ENCODE results near the gene DDHD1. TPM values are rescaled to one million over a fixed set of nuclear protein-coding genes. Genes with fewer than 3 reads are reported as not detected.
"Not testable (repeated sequence)": the region's sequence is repeated elsewhere in the genome, so short reads cannot be mapped to it uniquely, and the experiment has no call there.

Gene DDHD1
- total RNA-seq = 10 to 100 TPM in 1 of 4 donors, 1 to 10 TPM in 3; 9.5 to 10.8 (median 9.6) TPM
- polyA plus RNA-seq = 3.8 TPM
- long read RNA-seq, donor 1, full-length matches to known transcripts = 20 of 32 reads
- long read RNA-seq, donor 1, partial matches to known transcripts = 1 of 32 reads
- long read RNA-seq, donor 1, other reads (novel, unspliced or antisense) = 11 of 32 reads
- long read RNA-seq, donor 2, full-length matches to known transcripts = 5 of 9 reads
- long read RNA-seq, donor 2, partial matches to known transcripts = 1 of 9 reads
- long read RNA-seq, donor 2, other reads (novel, unspliced or antisense) = 3 of 9 reads
- long read RNA-seq, donor 3, full-length matches to known transcripts = 34 of 58 reads
- long read RNA-seq, donor 3, partial matches to known transcripts = 17 of 58 reads
- long read RNA-seq, donor 3, other reads (novel, unspliced or antisense) = 7 of 58 reads
- long read RNA-seq, donor 4, full-length matches to known transcripts = 7 of 10 reads
- long read RNA-seq, donor 4, partial matches to known transcripts = 2 of 10 reads
- long read RNA-seq, donor 4, other reads (novel, unspliced or antisense) = 1 of 10 reads

GRCh38 chr14:53152887-53153701, at the start of gene DDHD1:
Gene DDHD1, minus strand, starts transcription at chr14:53153323. Its CDS starts 225 bp downstream, at chr14:53153098.
- Histone ChIP-seq H3K27me3 (ENCODE audit: control insufficient read depth, insufficient read depth) (no peaks in the 10 kb centered on the region), H3K4me3 (ENCODE audit: low read length) (peak within 1 kb of the TSS; percentile 68), H3K9me3 (ENCODE audit: control insufficient read depth, low read length) (no peaks in the 10 kb centered on the region), H3K27ac (ENCODE audit: low read length) (peak within 1 kb of the TSS; percentile 87), H3K4me1 (ENCODE audit: control insufficient read depth, insufficient read depth, low read length) (no peaks in the 10 kb centered on the region)
- ATAC-seq (peak; percentile 95 to 97), DNase-seq (peak; percentile 78 to 93 (median 92))
- intact Hi-C loops (cut with DNase I) = no loop called here
- WGBS = 1% methylated on average over 93 of the region's 93 CpGs

GRCh38 chr14:53195949-53196348, 42.8 kb upstream of the DDHD1 start:
- no peak for DNase-seq
- intact Hi-C loops (cut with DNase I) = no loop called here
- Histone ChIP-seq H3K27me3 (ENCODE audit: control insufficient read depth, insufficient read depth) (no peaks in the 10 kb centered on the region), H3K4me1 (ENCODE audit: control insufficient read depth, insufficient read depth, low read length) (no peaks in the 10 kb centered on the region), H3K27ac (ENCODE audit: low read length) (no peak overlapping the region), H3K4me3 (ENCODE audit: low read length) (no peak overlapping the region), H3K9me3 (ENCODE audit: control insufficient read depth, low read length) (no peaks in the 10 kb centered on the region)
- no peak for ATAC-seq
- WGBS = 90% methylated on average over 5 of the region's 5 CpGs

GRCh38 chr14:53193193-53193592, 40.1 kb upstream of the DDHD1 start:
- WGBS = 64% methylated on average over 7 of the region's 7 CpGs
- Histone ChIP-seq H3K27ac (ENCODE audit: low read length) (no peak overlapping the region), H3K27me3 (ENCODE audit: control insufficient read depth, insufficient read depth) (no peaks in the 10 kb centered on the region), H3K4me3 (ENCODE audit: low read length) (no peak overlapping the region), H3K4me1 (ENCODE audit: control insufficient read depth, insufficient read depth, low read length) (no peaks in the 10 kb centered on the region), H3K9me3 (ENCODE audit: control insufficient read depth, low read length) (no peaks in the 10 kb centered on the region)
- no peak for ATAC-seq
- no peak for DNase-seq
- intact Hi-C loops (cut with DNase I) = no loop called here

GRCh38 chr14:53192052-53192760, 39.1 kb upstream of the DDHD1 start:
- 23% methylated on average over 2 of the region's 2 CpGs for WGBS
- Histone ChIP-seq H3K9me3 (ENCODE audit: control insufficient read depth, low read length) (no peaks in the 10 kb centered on the region), H3K27me3 (ENCODE audit: control insufficient read depth, insufficient read depth) (no peaks in the 10 kb centered on the region), H3K27ac (ENCODE audit: low read length) (no peak overlapping the region), H3K4me1 (ENCODE audit: control insufficient read depth, insufficient read depth, low read length) (no peaks in the 10 kb centered on the region), H3K4me3 (ENCODE audit: low read length) (no peak overlapping the region)
- ATAC-seq (no peak), DNase-seq (no peak)
- intact Hi-C loops (cut with DNase I) = no loop called here

- Histone ChIP-seq H3K4me1 (ENCODE audit: control insufficient read depth, insufficient read depth, low read length) (no peaks in the 10 kb centered on the region), H3K27me3 (ENCODE audit: control insufficient read depth, insufficient read depth) (no peaks in the 10 kb centered on the region), H3K4me3 (ENCODE audit: low read length) (no peak overlapping the region), H3K9me3 (ENCODE audit: control insufficient read depth, low read length) (no peaks in the 10 kb centered on the region), H3K27ac (ENCODE audit: low read length) (no peak overlapping the region)
- no peak for ATAC-seq
- no peak for DNase-seq
- 78% methylated on average over 2 of the region's 2 CpGs for WGBS
- intact Hi-C loops (cut with DNase I) = no loop called here
Observed at GRCh38 chr14:53190938-53191337, 37.8 kb upstream of the DDHD1 start.

- no peak overlapping the region for H3K27ac ChIP-seq (ENCODE audit: low read length)
- DNase-seq (no peak), ATAC-seq (no peak)
- no peak overlapping the region for H3K4me3 ChIP-seq (ENCODE audit: low read length)
- intact Hi-C loops (cut with DNase I) = no loop called here
- 90% methylated on average over 5 of the region's 5 CpGs for WGBS
- H3K9me3 ChIP-seq (ENCODE audit: control insufficient read depth, low read length) = no peaks in the 10 kb centered on the region
- H3K4me1 ChIP-seq (ENCODE audit: control insufficient read depth, insufficient read depth, low read length) = no peaks in the 10 kb centered on the region
- H3K27me3 ChIP-seq (ENCODE audit: control insufficient read depth, insufficient read depth) = no peaks in the 10 kb centered on the region
Observed at GRCh38 chr14:53187921-53188463, 34.9 kb upstream of the DDHD1 start.

GRCh38 chr14:53186532-53186931, 33.4 kb upstream of the DDHD1 start:
- intact Hi-C loops (cut with DNase I) = no loop called here
- Histone ChIP-seq H3K27ac (ENCODE audit: low read length) (no peak overlapping the region), H3K27me3 (ENCODE audit: control insufficient read depth, insufficient read depth) (no peaks in the 10 kb centered on the region), H3K9me3 (ENCODE audit: control insufficient read depth, low read length) (no peaks in the 10 kb centered on the region), H3K4me1 (ENCODE audit: control insufficient read depth, insufficient read depth, low read length) (no peaks in the 10 kb centered on the region), H3K4me3 (ENCODE audit: low read length) (no peak overlapping the region)
- no peak for ATAC-seq
- WGBS = 84% methylated on average over 1 of the region's 1 CpG
- DNase-seq = no peak

- intact Hi-C loops (cut with DNase I) = no loop called here
- WGBS = 64% methylated on average over 2 of the region's 2 CpGs
- Histone ChIP-seq H3K9me3 (ENCODE audit: control insufficient read depth, low read length) (no peaks in the 10 kb centered on the region), H3K4me1 (ENCODE audit: control insufficient read depth, insufficient read depth, low read length) (no peaks in the 10 kb centered on the region), H3K27me3 (ENCODE audit: control insufficient read depth, insufficient read depth) (no peaks in the 10 kb centered on the region), H3K4me3 (ENCODE audit: low read length) (no peak overlapping the region), H3K27ac (ENCODE audit: low read length) (no peak overlapping the region)
- no peak for ATAC-seq
- DNase-seq = no peak
Observed at GRCh38 chr14:53183611-53184010, 30.5 kb upstream of the DDHD1 start.

- Histone ChIP-seq H3K4me3 (ENCODE audit: low read length) (no peak overlapping the region), H3K9me3 (ENCODE audit: control insufficient read depth, low read length) (no peaks in the 10 kb centered on the region), H3K27me3 (ENCODE audit: control insufficient read depth, insufficient read depth) (no peaks in the 10 kb centered on the region), H3K27ac (ENCODE audit: low read length) (no peak overlapping the region), H3K4me1 (ENCODE audit: control insufficient read depth, insufficient read depth, low read length) (no peaks in the 10 kb centered on the region)
- 55% methylated on average over 2 of the region's 2 CpGs for WGBS
- intact Hi-C loops (cut with DNase I) = no loop called here
- ATAC-seq = no peak
- no peak for DNase-seq
Observed at GRCh38 chr14:53183056-53183455, 29.9 kb upstream of the DDHD1 start.

- 95% methylated on average over 10 of the region's 11 CpGs for WGBS
- H3K4me3 ChIP-seq (ENCODE audit: low read length); H3K27ac ChIP-seq (ENCODE audit: low read length); H3K27me3 ChIP-seq (ENCODE audit: control insufficient read depth, insufficient read depth); intact Hi-C loops (cut with DNase I); H3K9me3 ChIP-seq (ENCODE audit: control insufficient read depth, low read length); DNase-seq; ATAC-seq; H3K4me1 ChIP-seq (ENCODE audit: control insufficient read depth, insufficient read depth, low read length): not testable (repeated sequence)
Observed at GRCh38 chr14:53181463-53182081, 28.4 kb upstream of the DDHD1 start.

Measured in right cardiac atrium (tissue), 5 donors.